ENCODE measurements around the gene UBXN1.

UBXN1 gene, protein sequence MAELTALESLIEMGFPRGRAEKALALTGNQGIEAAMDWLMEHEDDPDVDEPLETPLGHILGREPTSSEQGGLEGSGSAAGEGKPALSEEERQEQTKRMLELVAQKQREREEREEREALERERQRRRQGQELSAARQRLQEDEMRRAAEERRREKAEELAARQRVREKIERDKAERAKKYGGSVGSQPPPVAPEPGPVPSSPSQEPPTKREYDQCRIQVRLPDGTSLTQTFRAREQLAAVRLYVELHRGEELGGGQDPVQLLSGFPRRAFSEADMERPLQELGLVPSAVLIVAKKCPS

DNA sequence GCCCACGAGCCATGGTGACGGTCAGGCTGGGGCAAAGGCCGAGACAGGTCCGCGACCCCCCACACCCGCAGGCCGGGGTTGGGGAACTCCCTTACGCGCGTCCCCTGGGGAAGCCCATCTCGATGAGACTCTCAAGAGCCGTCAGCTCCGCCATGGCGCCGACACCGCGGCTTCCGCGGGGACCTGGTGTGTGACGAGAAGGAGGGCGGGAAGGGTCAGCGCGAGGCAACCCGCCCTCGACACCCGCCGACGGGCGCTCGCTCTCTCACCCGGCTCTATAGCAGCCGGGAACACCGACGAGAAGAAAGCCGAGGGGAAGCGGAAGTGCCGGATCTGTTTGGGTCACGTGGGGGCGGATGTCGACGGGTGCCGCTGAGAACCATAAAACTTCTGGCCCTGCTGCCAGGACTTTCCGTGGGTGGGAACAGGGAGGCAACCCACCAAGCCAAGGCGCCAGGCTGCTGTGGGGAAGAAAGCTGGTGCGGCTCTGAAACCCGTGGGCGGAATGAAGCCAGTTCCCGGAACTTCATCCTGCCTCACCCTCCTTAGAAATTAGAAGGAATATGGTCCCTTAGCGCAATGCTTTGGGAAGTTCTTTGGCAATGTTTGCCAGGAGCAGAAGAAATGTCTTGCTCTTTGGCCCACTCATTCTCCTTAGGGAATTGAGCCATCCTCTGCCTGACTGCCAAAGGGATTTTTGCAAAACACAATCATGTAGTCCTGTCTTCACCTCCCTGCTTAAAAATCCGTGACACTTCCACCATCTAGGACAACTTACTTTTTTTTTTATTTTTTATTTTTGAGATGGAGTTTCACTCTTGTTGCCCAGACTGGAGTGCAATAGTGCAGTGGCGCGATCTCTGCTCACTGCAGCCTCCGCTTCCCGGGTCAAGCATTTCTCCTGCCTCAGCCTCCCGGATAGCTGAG is at the start of gene UBXN1:
Gene UBXN1 (minus strand): TSS at position 304 of the 927 bp plus-strand sequence. CDS start 150 bp downstream, at position 154.
- DNase-seq (ENCODE audit: low read depth) = peak; percentile 84

DNA sequence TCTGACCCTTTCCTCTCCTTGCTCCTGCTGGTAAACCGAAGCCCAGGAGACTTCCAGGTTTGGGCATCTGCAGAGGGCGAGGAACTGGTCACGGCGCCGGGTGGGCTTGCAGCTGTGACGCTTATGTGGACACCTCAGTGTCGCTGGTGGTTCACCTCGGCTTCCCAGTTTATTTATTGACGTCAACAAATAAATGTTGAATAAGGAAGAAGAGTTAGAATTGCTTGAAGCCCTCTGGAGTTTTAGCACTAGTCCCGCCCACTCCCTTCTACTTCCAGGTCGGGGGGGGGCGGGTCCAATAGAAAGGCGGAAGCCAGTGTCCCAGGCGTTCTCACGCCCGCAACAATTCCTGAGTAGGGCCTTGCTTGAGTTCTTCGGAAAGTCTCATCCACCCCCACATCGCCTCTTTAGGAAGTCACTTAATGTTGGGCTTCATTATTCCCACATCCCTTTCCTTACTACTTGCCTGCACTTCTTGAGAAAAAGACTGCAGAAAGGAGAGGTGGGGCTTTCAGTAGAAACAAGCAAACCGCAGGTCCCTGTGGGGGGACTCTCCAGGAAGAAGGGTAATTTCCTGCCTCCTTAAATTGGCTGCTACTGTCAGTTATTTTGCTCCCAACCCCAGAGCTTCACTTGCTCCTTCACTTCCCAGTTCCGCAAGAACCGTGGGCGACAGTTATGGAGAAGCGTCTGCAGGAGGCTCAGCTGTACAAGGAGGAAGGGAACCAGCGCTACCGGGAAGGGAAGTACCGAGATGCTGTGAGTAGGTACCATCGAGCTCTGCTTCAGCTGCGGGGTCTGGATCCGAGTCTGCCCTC is 49.5 kb upstream of the UBXN1 start, which contains the start of gene TTC9C:
Gene TTC9C (plus strand): TSS at position 316 of the 818 bp plus-strand sequence. CDS start 363 bp downstream, at position 679.
- DNase-seq (ENCODE audit: low read depth) = peak; percentile 76

DNA sequence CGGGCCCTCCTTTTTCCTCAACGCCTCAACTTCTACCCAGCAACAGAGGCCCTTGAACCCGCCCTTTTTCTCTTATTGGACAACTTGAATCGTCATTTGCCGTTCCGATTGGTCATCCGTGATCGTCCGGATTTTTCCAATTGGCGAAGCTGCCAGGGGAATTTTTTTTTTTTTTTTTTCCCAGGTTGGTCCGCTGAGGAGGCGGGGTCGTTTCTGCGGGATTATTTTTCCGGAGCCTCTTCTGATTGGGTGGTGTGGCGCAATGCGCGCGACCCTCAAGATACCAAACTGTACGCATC is 48.9 kb upstream of the UBXN1 start:
- DNase-seq (ENCODE audit: low read depth) = peak; percentile 74

DNA sequence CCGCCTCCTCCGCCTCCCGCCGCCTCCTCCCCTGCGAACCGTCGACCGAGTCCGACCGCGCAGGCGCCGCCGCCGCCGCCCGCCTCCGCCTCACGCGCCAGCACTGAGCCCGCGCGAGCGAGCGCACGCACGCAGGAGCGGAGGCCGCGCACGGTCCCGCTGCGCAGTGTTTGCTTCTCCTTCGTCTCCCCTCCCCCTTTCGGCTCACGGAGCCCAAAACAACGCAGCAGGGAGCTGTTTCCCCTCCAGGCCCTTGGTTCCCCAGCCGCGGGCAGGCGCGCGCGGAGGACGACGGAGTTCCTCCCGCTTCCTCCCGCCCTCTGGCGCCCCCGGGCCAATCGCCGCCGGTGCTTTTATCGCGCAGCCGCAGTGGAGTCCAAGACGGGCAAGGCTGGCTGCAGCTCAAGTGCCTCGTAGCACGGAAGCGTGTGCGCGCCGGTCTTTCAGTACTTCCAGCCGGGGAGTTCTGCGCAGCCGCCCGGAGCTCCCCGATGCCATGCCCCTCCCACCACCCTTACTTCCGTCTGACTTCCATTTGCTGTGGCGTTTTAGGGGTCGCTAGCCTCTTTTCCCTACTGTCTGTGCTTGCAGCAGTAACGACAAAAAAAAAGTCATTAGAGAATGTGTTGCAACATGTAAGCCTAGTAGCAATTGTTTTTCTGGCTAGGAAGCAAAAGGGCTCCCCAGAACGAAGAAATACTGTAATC is 48.4 kb upstream of the UBXN1 start, which contains the start of gene HNRNPUL2:
Gene HNRNPUL2 (minus strand): TSS at position 293 of the 707 bp plus-strand sequence. CDS start 301 bp downstream, outside the sequence.
- DNase-seq (ENCODE audit: low read depth) = peak; percentile 99

DNA sequence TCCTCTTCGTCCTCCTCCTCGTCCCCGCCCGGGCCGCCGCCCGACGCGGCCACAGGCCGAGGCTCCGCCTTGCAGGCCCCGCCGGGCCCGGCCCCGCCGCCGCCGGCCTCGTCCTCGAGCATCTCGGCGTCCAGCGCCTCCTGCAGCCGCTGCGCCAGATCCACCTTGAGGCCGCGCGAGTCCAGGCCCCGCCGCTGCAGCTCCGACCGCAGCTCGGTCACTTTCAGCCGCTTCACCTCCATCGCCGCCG is 48.0 kb upstream of the UBXN1 start:
- no peak for DNase-seq (ENCODE audit: low read depth)

DNA sequence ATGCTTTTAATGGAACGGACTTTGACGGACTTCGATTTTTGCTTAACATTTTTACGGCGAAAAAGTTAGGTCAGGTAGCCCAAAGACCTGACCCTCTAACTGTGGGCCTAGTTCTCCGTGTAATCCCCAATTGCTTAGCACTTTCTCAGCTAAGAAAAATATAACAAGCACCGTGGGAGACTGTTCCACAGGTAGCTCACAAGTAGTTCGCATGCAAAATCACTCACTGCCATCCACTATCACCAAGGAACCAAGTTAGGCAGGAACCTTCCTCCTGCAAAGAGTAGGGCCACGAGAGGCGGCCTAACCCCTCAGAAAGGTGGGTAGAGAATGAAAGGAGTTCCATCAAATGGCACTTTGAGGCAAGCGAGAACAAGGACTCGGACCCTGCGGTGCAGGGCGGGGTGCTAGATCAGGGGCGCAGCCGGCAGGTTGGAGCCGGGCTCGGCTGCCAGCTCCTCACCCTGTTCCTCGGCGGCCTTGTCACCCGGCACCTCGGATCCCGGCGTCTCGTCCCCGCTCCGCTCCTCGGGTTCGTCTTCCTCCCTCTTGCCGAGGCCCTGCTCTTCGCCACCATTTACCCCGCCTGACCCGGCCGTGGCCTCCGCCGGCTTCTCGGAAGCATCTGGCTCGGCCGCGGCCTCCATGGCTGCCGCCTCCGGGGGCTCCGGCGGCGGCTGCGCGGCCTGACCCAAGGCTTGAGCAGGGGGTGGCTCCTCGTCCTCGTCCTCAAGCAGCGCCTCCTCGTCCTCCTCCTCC is 47.5 kb upstream of the UBXN1 start:
- peak; percentile 12 for DNase-seq (ENCODE audit: low read depth)

DNA sequence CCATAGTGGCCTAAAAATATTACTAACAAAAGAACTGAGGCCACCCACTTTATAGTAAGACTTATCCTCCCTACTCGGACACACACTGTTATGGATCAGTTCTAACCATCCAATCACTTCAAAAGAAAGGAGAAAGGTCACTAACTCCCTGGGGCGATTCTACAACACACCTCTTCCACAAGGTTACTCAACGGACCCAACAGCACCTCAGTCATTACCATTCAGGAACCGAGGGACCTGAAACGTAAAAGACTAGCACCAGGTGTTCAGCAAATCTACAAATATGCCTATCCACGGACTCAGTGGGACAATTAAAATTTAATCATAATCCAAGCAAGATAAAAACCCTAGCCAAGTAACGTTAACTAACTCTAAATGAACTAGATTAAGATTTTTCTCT is 46.8 kb upstream of the UBXN1 start:
- no peak for DNase-seq (ENCODE audit: low read depth)

DNA sequence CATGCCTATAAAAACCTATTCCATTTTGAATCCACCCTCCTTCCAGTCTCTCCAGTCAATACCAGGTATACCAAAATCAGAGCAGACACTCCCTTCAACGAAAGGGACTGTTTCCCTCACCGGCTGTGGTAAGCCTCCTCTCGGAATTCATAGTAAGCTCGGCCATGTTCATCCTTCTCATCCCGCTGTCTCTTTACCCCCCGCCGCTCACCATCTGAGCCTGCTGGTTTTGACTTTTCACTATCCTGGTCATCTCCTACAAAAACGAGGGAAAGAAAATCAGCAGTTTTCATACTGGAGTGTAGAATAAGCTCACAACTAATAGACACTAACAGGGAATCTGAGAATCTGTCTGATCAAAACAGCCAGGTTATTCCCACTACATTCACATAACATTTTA is 45.3 kb upstream of the UBXN1 start:
- DNase-seq (ENCODE audit: low read depth) = no peak

DNA sequence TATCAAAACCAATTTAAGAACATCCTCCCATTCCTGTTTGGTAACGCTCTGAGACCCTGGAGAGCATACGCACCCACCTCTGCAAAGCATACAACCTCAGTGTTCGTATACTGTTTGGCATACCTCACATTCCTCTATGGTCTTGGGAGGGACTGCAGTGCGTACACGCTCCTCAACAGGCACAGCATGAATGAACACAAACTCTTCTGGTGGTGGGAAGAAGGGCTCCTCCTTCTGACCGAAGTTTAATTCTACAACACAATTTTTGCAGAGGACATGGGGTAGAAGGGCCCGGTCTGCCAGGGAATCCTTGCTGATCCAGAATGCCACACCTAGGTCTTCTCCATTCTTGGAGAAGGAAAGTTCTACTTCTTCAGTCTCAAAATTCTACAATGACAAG is 43.1 kb upstream of the UBXN1 start:
- DNase-seq (ENCODE audit: low read depth) = no peak

DNA sequence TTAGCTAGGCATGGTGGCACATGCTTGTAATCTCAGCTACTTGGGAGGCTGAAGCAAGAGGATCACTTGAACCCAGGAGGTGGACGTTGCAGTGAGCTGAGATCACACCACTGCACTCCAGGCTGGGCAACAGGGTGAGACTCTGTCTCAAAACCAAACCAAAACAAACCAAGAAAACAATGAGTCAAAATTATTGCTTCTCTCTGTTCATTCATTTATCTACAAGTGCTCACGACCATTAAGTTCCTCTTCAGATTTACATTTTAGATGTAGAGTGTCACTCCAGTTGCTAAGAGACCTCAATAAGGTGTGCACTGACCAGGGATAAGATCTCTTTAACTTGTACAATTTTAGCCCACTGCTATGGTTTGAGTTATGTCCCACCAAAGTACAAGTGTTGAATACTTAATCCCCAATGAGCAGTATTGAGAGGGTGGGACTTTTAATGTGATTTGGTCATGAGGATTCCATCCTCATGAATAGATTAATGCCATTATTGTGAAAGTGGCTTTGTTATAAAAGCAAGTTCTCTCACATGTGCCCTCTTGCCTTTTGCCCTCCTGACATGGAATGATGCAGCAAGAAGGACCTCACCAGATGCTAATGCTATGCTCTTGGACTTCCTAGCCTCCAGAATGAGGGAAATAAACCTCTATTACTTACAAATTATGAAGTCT is 40.6 kb upstream of the UBXN1 start:
- no peak for DNase-seq (ENCODE audit: low read depth)

DNA sequence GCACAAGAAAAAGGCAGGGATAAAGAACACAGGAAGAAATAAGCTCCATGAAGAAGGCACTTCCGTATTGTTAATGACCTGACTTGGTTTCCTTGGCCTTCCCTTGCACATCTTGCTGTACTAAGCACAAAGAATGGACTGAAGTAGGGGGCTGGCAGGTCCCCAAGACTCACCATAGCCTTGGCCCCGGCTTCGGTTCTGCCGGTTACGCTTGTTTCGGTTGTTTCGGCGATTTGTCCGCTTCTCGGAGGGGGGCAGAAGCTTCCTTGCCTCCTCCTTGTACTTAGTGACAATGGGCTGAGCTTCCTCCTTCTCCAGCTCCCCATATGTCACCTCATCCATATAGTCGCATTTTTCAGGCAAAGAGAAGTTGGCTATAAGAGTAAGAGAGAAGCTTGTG is 37.9 kb upstream of the UBXN1 start:
- DNase-seq (ENCODE audit: low read depth) = no peak

DNA sequence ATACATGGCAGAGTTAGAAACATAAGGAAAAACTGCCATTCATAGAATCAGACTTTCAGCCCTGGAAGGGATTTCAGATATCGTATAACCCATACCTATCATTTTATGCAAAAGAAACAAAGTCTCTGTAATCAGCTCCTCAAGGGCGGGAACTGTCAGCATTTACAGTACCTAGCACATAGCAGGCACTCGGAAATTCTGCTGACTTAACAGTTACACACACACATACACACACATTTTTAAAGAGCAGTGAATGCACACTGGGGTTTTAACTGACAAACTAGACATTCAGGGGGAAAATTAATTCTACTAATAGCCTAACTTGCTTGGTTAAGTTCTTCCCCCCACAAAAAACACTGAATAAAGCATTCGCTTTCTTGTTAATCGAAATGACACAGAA is 37.3 kb upstream of the UBXN1 start:
- no peak for DNase-seq (ENCODE audit: low read depth)

DNA sequence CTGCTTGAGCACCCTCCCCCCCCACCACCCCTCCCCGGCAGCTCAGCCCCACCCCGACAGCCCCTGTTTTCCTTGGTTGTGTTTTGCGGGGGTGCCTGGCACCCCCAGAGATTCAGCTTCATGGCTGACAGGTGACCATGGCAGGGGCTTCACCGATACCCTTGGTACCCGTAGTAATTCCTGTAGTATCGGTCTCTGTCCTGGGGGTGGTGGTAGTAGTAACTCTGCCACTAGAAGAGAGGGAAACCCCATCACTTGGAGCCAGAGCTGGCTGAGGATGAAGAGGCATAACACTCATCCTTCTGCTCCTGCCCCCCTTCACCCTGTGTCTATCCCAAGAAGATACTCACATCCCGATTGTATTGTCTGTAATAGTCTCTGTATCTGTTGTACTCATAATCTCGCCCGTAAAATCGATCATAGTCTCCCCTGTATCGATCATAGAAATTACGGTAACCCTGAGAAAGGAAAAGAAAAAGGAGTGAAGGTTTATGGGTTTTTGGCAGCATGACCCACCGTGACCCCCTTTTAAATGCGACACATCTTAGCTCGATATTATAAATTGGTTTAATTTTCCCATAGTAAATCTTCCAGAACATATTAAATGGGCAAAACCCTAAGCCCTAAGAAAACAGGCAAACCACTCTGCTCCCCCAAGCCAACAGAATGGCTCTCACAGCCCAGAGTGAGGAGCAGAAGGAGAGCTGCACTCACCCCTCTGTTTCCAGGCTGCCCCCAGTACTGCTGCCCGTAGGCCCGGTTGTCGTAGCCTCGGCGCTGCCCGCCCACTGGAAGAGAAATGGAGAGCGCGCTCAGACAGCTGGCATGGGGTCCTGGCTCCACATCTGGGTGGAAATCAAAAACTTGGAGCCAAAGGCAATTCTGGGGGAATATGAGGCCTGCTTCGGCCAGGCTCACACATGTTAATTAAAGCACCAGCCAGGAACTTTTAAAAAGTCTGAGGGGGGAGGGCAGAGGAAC is 36.6 kb upstream of the UBXN1 start:
- DNase-seq (ENCODE audit: low read depth) = no peak

DNA sequence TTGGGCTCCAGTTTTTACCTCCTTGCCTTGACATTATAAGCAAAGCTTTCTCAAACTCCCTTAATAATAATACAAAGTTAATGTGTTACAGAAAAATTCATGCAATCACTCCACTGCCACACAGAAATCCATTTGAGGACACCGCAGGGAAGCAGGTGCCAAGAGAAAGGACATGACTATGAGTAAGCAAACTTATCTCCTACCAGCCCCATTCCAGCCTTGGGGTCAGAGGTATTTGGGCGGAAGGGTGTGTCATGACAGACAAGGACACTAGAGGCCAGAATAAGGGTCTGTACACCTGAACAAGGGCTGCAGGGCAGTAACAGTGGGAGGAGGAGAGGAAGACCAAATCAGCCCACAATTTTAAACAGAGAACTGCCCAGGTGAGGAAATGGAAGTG is 34.5 kb upstream of the UBXN1 start:
- no peak for DNase-seq (ENCODE audit: low read depth)

DNA sequence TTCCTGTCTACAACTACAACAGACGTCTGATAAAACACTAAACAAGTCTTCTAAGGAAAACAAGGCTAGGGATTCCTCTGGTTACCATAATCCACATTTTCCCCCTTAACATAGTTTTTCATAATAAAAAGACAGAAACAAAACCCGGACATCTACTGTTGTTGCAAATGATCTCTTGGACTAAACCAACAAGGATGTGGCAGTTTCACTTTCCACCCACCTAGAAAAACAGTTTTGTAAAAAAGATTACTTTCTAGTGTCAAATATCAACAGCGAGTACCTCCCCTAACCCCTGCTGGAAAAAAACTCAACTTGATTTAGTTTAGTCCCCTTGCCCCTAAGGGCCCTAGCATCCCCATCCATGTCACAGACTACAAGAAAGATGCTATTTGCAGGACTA is 34.0 kb upstream of the UBXN1 start:
- no peak for DNase-seq (ENCODE audit: low read depth)

DNA sequence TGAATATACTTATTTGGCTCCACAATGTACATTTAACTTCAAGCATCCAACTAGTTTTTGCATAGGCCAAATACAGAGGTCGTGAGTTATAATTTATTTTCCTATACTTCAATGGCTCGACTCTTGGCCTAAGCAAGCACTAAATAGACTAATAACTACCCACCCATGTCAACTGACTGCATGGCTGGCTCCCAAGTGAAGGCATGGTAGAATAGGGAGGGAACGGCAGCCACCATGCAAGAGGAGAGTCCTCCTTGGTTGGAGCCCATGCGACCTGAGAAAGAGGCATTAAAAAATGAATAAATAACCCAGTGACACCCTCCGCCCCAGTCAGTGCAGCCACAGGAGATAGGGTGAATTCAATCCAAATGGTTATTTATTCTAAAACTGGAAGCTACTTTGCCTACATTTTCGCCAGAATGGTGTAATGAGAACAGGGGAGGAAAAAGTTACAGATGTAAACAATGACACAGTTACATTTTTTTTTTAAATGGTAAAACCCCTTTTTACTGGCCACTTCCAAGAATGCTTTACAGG is 33.5 kb upstream of the UBXN1 start:
- no peak for DNase-seq (ENCODE audit: low read depth)

DNA sequence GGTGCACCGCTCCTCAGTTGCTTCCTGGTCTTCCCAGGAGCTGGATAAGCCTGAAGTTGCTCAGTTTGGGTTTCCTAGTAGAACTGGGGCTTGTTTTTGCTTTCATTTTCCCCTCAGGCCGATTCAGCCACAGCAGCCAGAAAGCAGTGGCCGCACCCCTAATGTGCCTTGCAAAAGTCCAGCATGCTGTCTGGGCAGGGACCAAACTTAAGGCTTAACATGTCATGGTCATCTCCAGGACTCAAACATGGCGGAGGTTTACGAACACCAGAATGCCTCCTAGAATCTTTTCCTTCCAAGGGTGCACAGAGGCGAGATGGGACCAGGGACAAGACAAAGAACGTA is 31.1 kb upstream of the UBXN1 start:
- peak; percentile 18 for DNase-seq (ENCODE audit: low read depth)

DNA sequence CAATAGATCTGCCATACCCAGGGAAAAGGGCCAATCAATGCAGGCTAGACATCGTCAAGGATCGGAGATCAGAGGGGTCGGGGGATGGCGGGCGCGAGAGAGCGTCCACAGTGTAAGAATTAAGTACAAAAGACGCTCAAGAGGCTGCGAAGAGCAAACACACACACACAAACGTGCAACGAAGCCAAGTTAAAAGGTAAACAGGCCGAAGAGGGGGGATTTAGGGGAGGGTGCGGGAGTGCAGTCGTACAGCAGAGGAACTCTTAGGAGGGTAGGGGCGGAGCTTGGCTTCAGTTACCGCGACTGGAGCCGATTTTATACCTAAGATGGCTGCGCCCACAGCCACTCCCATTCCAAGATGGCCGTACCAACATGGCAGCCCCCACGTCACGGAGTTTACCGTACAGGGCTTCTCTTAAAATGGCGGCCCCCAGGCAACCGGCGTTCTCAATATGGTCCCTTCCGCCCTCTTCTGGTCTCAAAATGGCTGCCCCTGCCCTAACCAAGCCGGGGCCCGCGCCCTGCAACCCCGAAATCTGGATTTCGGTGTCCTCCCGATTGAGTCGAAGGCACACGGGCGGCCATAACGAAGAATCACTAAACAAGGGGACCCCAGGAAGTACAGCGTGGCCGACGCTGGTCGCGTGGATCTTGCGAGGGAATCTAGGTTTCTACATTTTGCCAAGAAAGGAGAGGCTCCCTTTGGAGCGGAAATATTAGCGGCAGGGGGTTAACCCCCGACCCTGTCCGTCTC is 30.6 kb upstream of the UBXN1 start:
- DNase-seq (ENCODE audit: low read depth) = peak; percentile 89

DNA sequence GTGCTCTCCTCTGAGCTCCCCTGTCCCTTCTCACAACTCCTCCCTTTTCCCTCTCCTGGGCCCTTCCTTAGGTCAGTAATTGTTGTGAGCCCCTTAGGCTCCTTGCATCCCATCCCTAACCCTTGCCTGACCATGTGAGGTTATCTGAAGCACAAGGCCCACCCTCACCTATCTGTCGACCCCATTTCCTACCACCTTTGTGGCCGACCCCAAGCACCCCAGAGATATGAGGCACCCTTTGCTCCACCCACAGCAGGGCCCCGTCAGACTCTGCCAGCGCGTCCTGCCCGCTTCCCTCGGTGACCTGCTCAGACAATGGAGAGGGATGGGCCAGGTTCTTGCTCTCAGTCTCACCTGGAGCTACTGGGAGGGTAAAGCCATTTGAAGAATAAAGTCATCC is 29.9 kb upstream of the UBXN1 start:
- peak; percentile 32 for DNase-seq (ENCODE audit: low read depth)

All from activated T-cell treated with anti-CD3 and anti-CD28 coated beads for 48 hours (primary cell).